ENCODE measurements around the gene ARHGEF38.
"Not testable (repeated sequence)": the region's sequence is repeated elsewhere in the genome, so short reads cannot be mapped to it uniquely, and the experiment has no call there.

Gene ARHGEF38

DNA sequence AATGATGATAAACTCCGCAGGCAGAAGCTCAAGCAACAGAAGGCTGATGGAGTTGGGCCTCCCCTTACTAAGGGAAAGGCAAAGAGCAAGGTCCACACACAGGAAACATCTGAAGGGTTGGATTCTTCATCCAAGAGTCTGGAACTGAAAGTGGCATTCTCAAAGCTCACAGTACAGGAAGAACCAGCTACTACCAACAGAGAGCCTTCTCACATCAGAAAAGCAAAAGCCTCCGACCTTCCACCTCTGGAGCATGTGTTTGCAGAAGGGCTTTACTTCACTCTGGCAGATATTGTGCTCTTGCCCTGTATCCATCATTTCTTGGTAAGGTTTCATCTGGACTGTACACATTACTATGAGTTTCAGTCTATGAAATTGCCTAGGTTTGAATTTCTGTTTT, 166.8 kb downstream of the ARHGEF38 start:
- no peak for DNase-seq

DNA sequence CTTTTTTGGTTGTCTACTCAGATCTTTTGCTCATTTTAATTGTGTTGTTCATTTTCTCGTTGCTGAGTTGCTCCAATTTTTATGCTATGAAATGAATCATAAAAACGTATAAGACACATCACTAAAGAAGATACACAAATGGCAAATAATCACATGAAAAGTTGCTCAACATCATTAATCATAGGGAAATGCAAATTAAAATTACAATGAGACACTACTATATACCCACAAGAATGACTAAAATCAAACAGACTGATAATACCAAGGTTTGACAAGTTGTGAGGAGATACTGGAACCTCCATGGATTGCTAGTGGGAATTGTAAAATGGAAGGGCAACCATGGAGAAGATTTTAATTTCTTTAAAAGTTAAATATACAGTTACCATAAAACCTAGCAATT, 173.2 kb downstream of the ARHGEF38 start:
- DNase-seq, result no peak

DNA sequence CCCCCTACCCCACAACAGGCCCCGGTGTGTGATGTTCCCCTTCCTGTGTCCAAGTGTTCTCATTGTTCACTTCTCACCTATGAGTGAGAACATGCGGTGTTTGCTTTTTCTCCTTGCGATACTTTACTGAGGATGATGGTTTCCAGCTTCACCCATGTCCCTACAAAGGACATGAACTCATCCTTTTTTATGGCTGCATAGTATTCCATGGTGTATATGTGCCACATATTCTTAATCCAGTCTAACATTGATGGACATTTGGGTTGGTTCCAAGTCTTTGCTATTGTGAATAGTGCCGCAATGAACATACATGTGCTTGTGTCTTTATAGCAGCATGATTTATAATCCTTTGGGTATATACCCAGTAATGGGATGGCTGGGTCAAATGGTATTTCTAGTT, 177.5 kb downstream of the ARHGEF38 start:
- not testable (repeated sequence) for DNase-seq

Data from inflammatory macrophage treated with lipopolysaccharide for 4 hours (primary cell).